A549 treated with dexamethasone at 1 μM for 4 hours (cell line): ENCODE measurements around the gene HOXC9. TPM values are rescaled to one million over a fixed set of nuclear protein-coding genes. Genes with fewer than 3 reads are reported as not detected.

Source experiments
- total RNA-seq: library from RNA; stranded (reverse); fragments of 200-300 nt; extraction: Qiagen RNA extraction; gene quantifications from 5 replicates; pipeline ENCODE4 v1.2.3, GENCODE V29; 2022

HOXC9 gene
- total RNA-seq, result 12.7 to 14.9 TPM (median 14.5 TPM) in 5 replicates

DNA sequence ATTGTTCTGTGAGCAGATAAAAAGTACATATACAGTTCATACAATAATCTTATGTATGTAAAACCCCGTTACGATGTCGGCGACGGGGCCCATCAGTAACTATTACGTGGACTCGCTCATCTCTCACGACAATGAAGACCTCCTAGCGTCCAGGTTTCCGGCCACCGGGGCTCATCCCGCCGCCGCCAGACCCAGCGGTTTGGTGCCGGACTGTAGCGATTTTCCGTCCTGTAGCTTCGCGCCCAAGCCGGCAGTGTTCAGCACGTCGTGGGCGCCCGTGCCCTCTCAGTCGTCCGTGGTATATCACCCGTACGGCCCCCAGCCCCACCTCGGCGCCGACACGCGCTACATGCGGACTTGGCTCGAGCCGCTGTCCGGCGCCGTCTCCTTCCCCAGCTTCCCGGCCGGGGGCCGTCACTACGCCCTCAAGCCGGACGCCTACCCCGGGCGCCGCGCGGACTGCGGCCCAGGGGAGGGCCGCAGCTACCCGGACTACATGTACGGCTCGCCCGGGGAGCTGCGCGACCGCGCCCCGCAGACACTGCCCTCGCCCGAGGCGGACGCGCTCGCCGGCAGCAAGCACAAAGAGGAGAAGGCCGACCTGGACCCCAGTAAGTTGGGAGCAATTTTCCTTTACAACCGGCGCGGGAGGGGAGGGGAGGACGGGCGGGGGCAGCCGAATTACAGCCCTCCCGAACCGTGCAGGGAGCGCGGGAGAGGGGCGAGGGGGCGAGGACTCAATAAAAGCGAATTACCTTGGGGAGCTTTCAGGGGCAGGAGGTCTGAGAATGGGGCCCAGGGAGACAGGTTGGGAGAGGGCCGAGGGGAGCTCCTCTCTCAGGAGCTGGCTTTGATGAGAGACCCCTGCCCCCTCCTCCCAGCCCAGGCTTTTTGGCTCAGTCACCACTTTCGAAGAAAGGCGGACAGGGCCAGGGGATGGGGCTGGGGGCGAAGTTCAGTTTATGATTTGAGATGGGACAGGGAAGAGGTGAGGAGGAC is at the start of gene HOXC9:
HOXC9 (plus strand) TSS at position 46 of the 999 bp plus-strand sequence; CDS start at position 74, 28 bp downstream.

DNA sequence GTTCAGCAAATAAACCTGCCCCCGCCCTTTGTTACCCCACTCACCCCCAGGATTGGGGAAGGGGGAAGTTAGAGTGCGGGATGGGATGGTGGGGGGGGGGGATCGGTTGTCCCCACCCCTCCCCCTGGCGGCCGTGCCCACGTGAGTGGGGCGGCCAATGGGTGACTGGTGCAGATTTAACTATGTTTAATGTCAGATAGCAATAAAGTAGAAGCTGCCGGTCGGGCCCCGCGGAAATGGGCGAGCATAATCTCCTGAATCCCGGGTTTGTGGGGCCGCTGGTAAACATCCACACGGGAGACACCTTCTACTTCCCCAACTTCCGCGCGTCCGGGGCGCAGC is 45.3 kb upstream of the HOXC9 start, which contains the start of gene HOXC12:
HOXC12 (plus strand) TSS at position 210 of the 342 bp plus-strand sequence; CDS start at position 237, 27 bp downstream.

DNA sequence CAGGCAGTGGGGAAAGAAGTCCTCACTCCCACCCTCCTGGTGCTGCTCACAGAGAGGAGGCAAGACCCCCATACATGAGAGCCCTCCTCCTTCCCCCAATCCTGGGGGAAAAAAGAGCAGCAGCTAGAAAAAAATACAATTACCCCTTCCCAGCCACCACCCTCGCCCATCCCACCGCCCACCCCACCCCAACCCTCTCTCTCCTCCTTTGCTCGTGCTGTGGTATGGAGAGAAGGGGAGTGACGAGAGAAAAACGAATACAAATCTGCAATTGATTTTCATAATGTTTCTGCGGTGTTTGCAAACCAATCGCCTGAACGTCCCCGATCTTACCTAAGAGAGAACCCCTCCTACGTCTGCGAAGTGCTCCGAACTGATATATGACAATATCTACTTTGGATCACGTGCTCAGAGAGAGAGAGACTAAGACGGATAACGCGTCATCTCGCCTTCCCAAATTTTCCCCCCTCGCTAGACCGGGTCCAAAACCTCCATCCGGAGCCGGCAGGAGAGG is 27.2 kb upstream of the HOXC9 start, which contains the start of gene HOXC11:
HOXC11 (plus strand) TSS at position 405 of the 514 bp plus-strand sequence. CDS start 116 bp downstream, outside the sequence.

DNA sequence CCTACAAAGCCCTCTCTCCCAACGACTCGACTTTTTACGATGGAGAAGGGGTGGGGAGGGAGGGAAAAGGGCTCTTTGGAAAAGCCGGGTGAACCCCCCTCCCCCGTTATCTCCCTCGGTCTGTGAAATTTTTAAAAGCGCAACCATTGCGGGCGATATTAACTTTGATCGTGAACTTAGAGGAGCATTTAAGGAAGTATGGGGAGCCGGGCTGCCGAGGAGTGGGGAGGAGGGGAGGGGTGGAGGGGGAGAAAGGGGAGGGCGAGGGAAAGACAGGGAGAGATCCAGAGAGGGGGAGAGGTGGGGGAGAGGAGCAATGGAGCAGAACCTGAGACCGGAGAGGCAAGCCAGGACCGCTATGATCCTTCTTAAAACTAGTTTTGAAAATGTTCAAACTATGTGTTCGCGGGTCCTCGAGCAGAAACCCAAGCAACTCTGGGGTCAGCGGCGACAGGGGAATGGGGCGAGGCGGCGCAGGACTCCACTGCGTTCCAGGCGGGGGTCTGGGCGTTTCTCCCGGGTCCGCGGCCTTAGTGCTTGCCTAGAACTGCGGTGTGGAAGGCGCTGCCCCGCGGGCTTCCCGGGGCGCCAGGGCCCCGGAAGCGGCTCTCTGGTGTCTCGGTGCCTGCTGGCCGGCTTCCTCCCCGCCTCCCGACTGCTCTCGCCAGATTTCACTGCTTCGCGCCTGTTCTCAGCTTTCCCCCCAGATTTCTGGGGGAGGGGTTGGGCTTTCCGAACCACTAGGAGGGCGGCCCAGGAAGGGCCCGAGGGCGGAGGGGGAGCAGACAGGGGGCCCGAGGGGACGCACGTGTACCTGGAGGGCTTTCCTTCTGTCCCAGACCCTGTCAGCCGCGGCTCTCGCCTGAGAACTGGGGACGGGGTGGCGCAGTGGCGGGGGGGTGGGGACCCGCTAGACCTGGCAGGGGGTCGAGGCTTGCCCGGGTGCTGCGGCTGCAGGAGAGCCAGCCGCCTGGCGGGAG is 25.6 kb upstream of the HOXC9 start, which contains the start of gene HOTAIR:
HOTAIR (minus strand) TSS at position 871 of the 980 bp plus-strand sequence.

DNA sequence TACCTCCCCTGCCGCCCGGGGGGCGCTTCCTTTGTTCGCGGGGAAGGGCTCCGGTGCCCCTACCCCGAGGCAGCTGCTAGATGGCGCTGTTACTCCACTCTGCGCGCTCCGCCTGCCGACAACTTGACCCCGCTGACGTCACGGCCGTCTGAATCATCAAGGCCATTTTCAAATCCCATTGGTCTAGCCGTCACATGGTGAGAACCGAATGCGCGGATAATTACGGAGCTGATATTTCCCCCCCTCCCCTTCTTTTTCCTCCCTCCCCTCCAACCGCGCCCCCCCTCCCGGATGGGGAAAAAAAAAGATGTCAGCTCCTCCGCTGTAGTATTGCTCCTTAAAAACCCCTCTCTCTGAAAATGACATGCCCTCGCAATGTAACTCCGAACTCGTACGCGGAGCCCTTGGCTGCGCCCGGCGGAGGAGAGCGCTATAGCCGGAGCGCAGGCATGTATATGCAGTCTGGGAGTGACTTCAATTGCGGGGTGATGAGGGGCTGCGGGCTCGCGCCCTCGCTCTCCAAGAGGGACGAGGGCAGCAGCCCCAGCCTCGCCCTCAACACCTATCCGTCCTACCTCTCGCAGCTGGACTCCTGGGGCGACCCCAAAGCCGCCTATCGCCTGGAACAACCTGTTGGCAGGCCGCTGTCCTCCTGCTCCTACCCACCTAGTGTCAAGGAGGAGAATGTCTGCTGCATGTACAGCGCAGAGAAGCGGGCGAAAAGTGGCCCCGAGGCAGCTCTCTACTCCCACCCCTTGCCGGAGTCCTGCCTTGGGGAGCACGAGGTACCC is 14.9 kb upstream of the HOXC9 start, which contains the start of gene HOXC10:
HOXC10 (plus strand) TSS at position 246 of the 791 bp plus-strand sequence; CDS start at position 360, 114 bp downstream.

DNA sequence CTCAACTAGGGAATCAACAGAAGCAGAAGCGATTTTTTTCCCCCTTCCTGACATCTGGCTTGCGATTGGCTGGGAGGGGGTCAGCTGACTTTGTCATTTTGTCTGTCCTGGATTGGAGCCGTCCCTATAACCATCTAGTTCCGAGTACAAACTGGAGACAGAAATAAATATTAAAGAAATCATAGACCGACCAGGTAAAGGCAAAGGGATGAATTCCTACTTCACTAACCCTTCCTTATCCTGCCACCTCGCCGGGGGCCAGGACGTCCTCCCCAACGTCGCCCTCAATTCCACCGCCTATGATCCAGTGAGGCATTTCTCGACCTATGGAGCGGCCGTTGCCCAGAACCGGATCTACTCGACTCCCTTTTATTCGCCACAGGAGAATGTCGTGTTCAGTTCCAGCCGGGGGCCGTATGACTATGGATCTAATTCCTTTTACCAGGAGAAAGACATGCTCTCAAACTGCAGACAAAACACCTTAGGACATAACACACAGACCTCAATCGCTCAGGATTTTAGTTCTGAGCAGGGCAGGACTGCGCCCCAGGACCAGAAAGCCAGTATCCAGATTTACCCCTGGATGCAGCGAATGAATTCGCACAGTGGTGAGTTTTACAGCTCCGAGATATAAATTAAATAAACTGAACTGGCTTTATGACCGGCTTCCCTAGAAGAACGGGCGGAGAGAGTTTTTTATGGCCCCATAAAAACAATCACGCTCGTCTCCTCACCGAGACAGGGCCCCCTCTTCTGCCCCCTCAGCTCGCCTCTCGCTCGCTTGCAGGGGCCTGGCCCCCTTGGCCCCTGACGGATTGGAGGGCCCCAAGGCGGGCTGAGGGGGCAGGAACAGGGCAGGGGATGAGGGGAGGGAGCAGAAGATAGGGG is 28.6 kb downstream of the HOXC9 start, which contains the start of gene HOXC6:
HOXC6 (plus strand) TSS at position 127 of the 888 bp plus-strand sequence; CDS start at position 209, 82 bp downstream.

DNA sequence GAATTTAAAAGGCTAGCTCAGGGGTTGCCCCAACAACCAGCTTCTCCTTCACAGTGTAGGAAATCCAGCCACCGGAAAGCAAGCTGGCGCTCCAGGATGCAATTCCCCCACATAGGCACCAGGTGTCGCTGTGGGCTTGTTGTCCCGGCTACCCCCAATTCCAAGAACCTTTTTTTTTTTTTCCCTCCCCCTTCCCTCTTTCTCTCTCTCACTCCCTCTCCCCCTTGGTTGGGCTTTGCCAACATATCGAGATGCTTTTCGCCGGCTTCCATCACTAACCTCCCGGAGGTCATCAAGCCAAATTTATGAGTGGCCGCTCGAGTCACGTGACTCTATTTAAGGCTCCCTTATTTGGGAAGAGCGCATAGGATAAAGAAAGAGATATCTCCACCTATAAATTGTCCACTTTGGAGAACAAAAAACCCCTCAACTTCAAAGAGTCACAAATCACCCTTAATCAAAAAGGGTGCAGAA is 32.7 kb downstream of the HOXC9 start, which contains the start of gene HOXC5:
HOXC5 (plus strand) TSS at position 424 of the 474 bp plus-strand sequence. CDS start 73 bp downstream, outside the sequence.

Other genes starting within 250 kb of the HOXC9 start
- gene CISTR, start 248.2 kb upstream of the HOXC9 start, total RNA-seq, result not detected in 5 replicates
- 24.6 to 37.6 TPM (median 28.1 TPM) in 5 replicates for gene HOXC13, start 61.3 kb upstream of the HOXC9 start, total RNA-seq
- 0.02 to 0.05 TPM (median 0.03 TPM) in 3 of 5 replicates, not detected in the others for gene HOXC12, start 45.3 kb upstream of the HOXC9 start, total RNA-seq
- 0.58 to 0.82 TPM (median 0.73 TPM) in 5 replicates for gene HOXC11, start 27.0 kb upstream of the HOXC9 start, total RNA-seq
- 0.12 to 0.40 TPM (median 0.24 TPM) in 5 replicates for gene HOTAIR, start 25.2 kb upstream of the HOXC9 start, total RNA-seq
- gene HOXC10, start 15.0 kb upstream of the HOXC9 start, total RNA-seq, result 2.8 to 3.2 TPM (median 3.0 TPM) in 5 replicates
- gene HOXC8, start 8.8 kb downstream of the HOXC9 start, total RNA-seq, result 4.9 to 6.5 TPM (median 5.8 TPM) in 5 replicates
- gene HOXC6, start 28.3 kb downstream of the HOXC9 start, total RNA-seq, result 3.9 to 5.6 TPM (median 4.8 TPM) in 5 replicates
- gene HOXC5, start 32.9 kb downstream of the HOXC9 start, total RNA-seq, result 0.47 to 0.88 TPM (median 0.77 TPM) in 5 replicates
- 2.4 to 3.6 TPM (median 3.3 TPM) in 5 replicates for gene HOXC4, start 53.7 kb downstream of the HOXC9 start, total RNA-seq
- gene SMUG1, start 188.8 kb downstream of the HOXC9 start, total RNA-seq, result 24.3 to 32.3 TPM (median 29.7 TPM) in 5 replicates